H1 (cell line): ENCODE results near the gene CACNB2. TPM values are rescaled to one million over a fixed set of nuclear protein-coding genes. Genes with fewer than 3 reads are reported as not detected.

ENCODE experiments used
- CTCF ChIA-PET: fragments of 300-600 bp; sonication (Branson Sonifier 250); formaldehyde crosslinking; loops from one replicate; lab custom pipeline; 2021; ENCODE audit not compliant: partially characterized antibody; lab: Charles Lee
- POLR2A ChIA-PET: fragments of 300-600 bp; sonication (Branson Sonifier 250); formaldehyde crosslinking; loops from one replicate; lab custom pipeline; 2021; ENCODE audit warnings: inconsistent platforms; ENCODE audit not compliant: partially characterized antibody; lab: Charles Lee
- DNase-seq, 2 experiments: peaks; one replicate each; pipeline versions ENCODE4 v3.0.0 to v3.0.0-alpha.2; 2010 to 2022; ENCODE audit warnings: low spot score in 2 of 2, low read depth in 1 of 2, mixed read lengths in 1 of 2
- FAIRE-seq: peaks from 2 replicates; lab custom pipeline; 2011; peaks lifted over from hg19 to GRCh38; lab: Jason Lieb, UNC
- H2AFZ ChIP-seq: 2 replicates; pipeline ENCODE4 v1.8.1; 2012; ENCODE audit warnings: low read length, inconsistent platforms
- H2AK5ac ChIP-seq: 2 replicates; pipeline ENCODE4 v1.6.1; 2013; ENCODE audit warnings: low read depth, low read length
- H2BK120ac ChIP-seq: replicated peaks from 2 replicates; pipeline ENCODE3; 2013; ENCODE audit warnings: low read depth, low read length, inconsistent platforms
- H2BK12ac ChIP-seq: 2 replicates; pipeline ENCODE4 v1.6.1; 2013; ENCODE audit warnings: low read depth, low read length
- H2BK15ac ChIP-seq: 2 replicates; pipeline ENCODE4 v1.6.1; 2013; ENCODE audit warnings: low read length
- H2BK20ac ChIP-seq: 2 replicates; pipeline ENCODE4 v1.6.1; 2013; ENCODE audit warnings: low read length
- H2BK5ac ChIP-seq: 2 replicates; pipeline ENCODE4 v1.6.1; 2013; ENCODE audit warnings: low read depth, low read length
- H3K14ac ChIP-seq: 2 replicates; pipeline ENCODE4 v1.6.1; 2013; ENCODE audit warnings: inconsistent platforms; ENCODE audit not compliant: insufficient read length
- H3K18ac ChIP-seq: 2 replicates; pipeline ENCODE4 v1.6.1; 2013; ENCODE audit warnings: low read length; ENCODE audit errors: extremely low read depth
- H3K23ac ChIP-seq: 2 replicates; pipeline ENCODE4 v1.6.1; 2013; ENCODE audit warnings: inconsistent platforms; ENCODE audit not compliant: insufficient read length
- H3K23me2 ChIP-seq: 2 replicates; pipeline ENCODE4 v1.6.1; 2013; ENCODE audit warnings: low read depth, low read length
- H3K27ac ChIP-seq: 2 replicates; pipeline ENCODE4 v1.6.1; 2011; ENCODE audit warnings: low read depth, low read length, inconsistent platforms
- H3K27me3 ChIP-seq, 4 experiments: replicated peaks in 1 of 4; 1 replicate in 1 of 4; 2 replicates in 3 of 4; pipeline versions ENCODE4 v1.6.1 to v1.8.1; 2011 to 2013; ENCODE audit warnings: low read length in 3 of 4, mild to moderate bottlenecking in 3 of 4, inconsistent platforms in 2 of 4, mixed read lengths in 2 of 4, moderate library complexity in 1 of 4; ENCODE audit not compliant: control insufficient read depth in 3 of 4, insufficient read depth in 3 of 4; ENCODE audit errors: extremely low read depth in 1 of 4
- H3K36me3 ChIP-seq, 4 experiments: 2 replicates each; pipeline versions ENCODE4 v1.6.1 to v1.8.1; 2011 to 2013; ENCODE audit warnings: mild to moderate bottlenecking in 4 of 4, low read length in 3 of 4, moderate library complexity in 2 of 4, control low read depth in 1 of 4, inconsistent platforms in 1 of 4; ENCODE audit not compliant: insufficient read depth in 4 of 4, control insufficient read depth in 2 of 4
- H3K4ac ChIP-seq: replicated peaks from 2 replicates; pipeline ENCODE3; 2013; ENCODE audit warnings: low read length, low read depth, mixed read lengths, inconsistent platforms; ENCODE audit not compliant: insufficient read length
- H3K4me1 ChIP-seq, 4 experiments: replicated peaks in 1 of 4; 1 replicate in 1 of 4; 2 replicates in 3 of 4; pipeline versions ENCODE4 v1.6.1 to v1.8.1; 2011 to 2013; ENCODE audit warnings: low read length in 3 of 4, inconsistent platforms in 2 of 4, mixed read lengths in 1 of 4; ENCODE audit not compliant: insufficient read depth in 4 of 4, control insufficient read depth in 3 of 4
- H3K4me2 ChIP-seq, 2 experiments: 2 replicates each; pipeline versions ENCODE4 v1.6.1 to v1.8.1; 2011 to 2013; ENCODE audit warnings: low read depth in 2 of 2, low read length in 2 of 2, control low read depth in 1 of 2, inconsistent platforms in 1 of 2, mild to moderate bottlenecking in 1 of 2; ENCODE audit not compliant: insufficient read depth in 1 of 2
- H3K4me3 ChIP-seq, 4 experiments: fragments of 200-600, 300-600 bp in 1 of 4; sonication (generic), shearing (Covaris generic), sonication (Bioruptor Twin) in 1 of 4; 2 replicates each; pipeline versions ENCODE4 v1.5.1 to v1.8.1; 2011 to 2016; ENCODE audit warnings: low read length in 4 of 4, low read depth in 3 of 4, control low read depth in 2 of 4, inconsistent platforms in 2 of 4, mild to moderate bottlenecking in 2 of 4, mixed read lengths in 1 of 4, moderate library complexity in 1 of 4; ENCODE audit not compliant: insufficient read depth in 2 of 4; ENCODE audit errors: extremely low read depth in 1 of 4
- H3K56ac ChIP-seq: replicated peaks from 2 replicates; pipeline ENCODE3; 2013; ENCODE audit warnings: low read depth, mild to moderate bottlenecking, mixed read lengths, low read length, inconsistent platforms; ENCODE audit not compliant: insufficient read length
- H3K79me1 ChIP-seq: 2 replicates; pipeline ENCODE4 v1.6.1; 2013; ENCODE audit warnings: low read depth, low read length, control low read depth
- H3K79me2 ChIP-seq, 2 experiments: 2 replicates each; pipeline versions ENCODE4 v1.6.1 to v1.8.1; 2012 to 2013; ENCODE audit warnings: low read length in 2 of 2, mild to moderate bottlenecking in 2 of 2, inconsistent platforms in 1 of 2; ENCODE audit not compliant: insufficient read depth in 2 of 2, control insufficient read depth in 1 of 2
- H3K9ac ChIP-seq, 4 experiments: replicated peaks in 1 of 4; 1 replicate in 1 of 4; 2 replicates in 3 of 4; pipeline versions ENCODE4 v1.6.1 to v1.8.1; 2011 to 2013; ENCODE audit warnings: low read depth in 3 of 4, low read length in 3 of 4, control low read depth in 2 of 4, mild to moderate bottlenecking in 2 of 4, moderate library complexity in 2 of 4, inconsistent platforms in 1 of 4; ENCODE audit errors: extremely low read depth in 1 of 4
- H3K9me3 ChIP-seq, 2 experiments: 2 replicates each; pipeline versions ENCODE4 v1.6.1 to v1.8.1; 2012 to 2013; ENCODE audit warnings: mild to moderate bottlenecking in 2 of 2, moderate library complexity in 2 of 2, control low read depth in 1 of 2, inconsistent platforms in 1 of 2, low read depth in 1 of 2, low read length in 1 of 2, mixed read lengths in 1 of 2; ENCODE audit not compliant: insufficient read depth in 2 of 2
- H4K20me1 ChIP-seq, 2 experiments: replicated peaks in 1 of 2; 2 replicates each; pipeline versions ENCODE3 to v1.8.1; 2011 to 2013; ENCODE audit warnings: inconsistent platforms in 2 of 2, low read length in 2 of 2, mild to moderate bottlenecking in 1 of 2; ENCODE audit not compliant: insufficient read depth in 2 of 2, control insufficient read depth in 1 of 2
- H4K5ac ChIP-seq: 2 replicates; pipeline ENCODE4 v1.6.1; 2013; ENCODE audit warnings: low read length, low read depth, mixed read lengths, inconsistent platforms; ENCODE audit not compliant: insufficient read length
- H4K8ac ChIP-seq: 2 replicates; pipeline ENCODE4 v1.8.0; 2013; ENCODE audit warnings: mild to moderate bottlenecking, moderate library complexity, low read length, inconsistent platforms; ENCODE audit not compliant: insufficient read depth; ENCODE audit errors: extremely low read depth
- H4K91ac ChIP-seq: replicated peaks from 2 replicates; pipeline ENCODE3; 2013; ENCODE audit warnings: low read length, mixed read lengths, inconsistent platforms; ENCODE audit not compliant: insufficient read length
- SUZ12 ChIP-seq: fragments of 200-600 bp; sonication (generic); IDR thresholded peaks from 2 replicates; pipeline ENCODE4 v1.6.1; 2012; ENCODE audit warnings: mild to moderate bottlenecking, inconsistent platforms, low read length, moderate library complexity, mixed read lengths
- WGBS, 2 experiments: shearing (Covaris generic) in 1 of 2; methylation state at CpG; one replicate each; pipeline versions ENCODE4 v1.1.6 to v1.1.7; 2013 to 2015; ENCODE audit warnings: low lambda C conversion rate in 2 of 2, mixed read lengths in 2 of 2, inconsistent platforms in 1 of 2, low coverage in 1 of 2, missing lambda C conversion rate in 1 of 2; ENCODE audit not compliant: insufficient replicate concordance in 2 of 2, insufficient coverage in 1 of 2, insufficient read length in 1 of 2; ENCODE audit errors: extremely low coverage in 1 of 2, missing lambda C conversion rate in 1 of 2; 5-methylcytosine and 5-hydroxymethylcytosine counted together
- polyA plus RNA-seq, 7 experiments: library from polyadenylated mRNA; depleted of rRNA in 3 of 7; stranded (reverse) in 5 of 7; unstranded in 2 of 7; fragments of >200 nt in 5 of 7; fragments of 200-250 nt in 2 of 7; gene quantifications; 1 replicate in 5 of 7; 2 replicates in 1 of 7; 4 replicates in 1 of 7; pipeline versions ENCODE4 v1.2.1 to v1.2.3, GENCODE V29; 2011 to 2013; ENCODE audit warnings: missing spikeins in 2 of 7, mixed read lengths in 2 of 7
- total RNA-seq: library from RNA; stranded (reverse); fragmentation: NEBNext Ultra II Directional; extraction: Animal tissue kit (Norgen Biotek cat#: 25700); gene quantifications from 2 replicates; pipeline ENCODE4 v1.2.1, GENCODE V29; 2021

The CACNB2 gene
- total and polyA plus RNA-seq, 2 of the 8 experiments (the other 6 are each of a cell fraction or from before 2014, with no cell fraction given) = 2.4 to 3.2 TPM

GRCh38 chr10:18419945-18420344, 279.7 kb downstream of the CACNB2 start:
- peaks cover 0 to 5% (median 2%) of the 10 kb centered on the region in 4 experiments; a peak in 2 of 7 replicates for H3K4me1 ChIP-seq
- no peak overlapping the region for H2BK20ac ChIP-seq
- H3K79me1 ChIP-seq = no peaks in the 10 kb centered on the region; the same call in 1 of the 2 replicates
- no peaks in the 10 kb centered on the region for H4K20me1 ChIP-seq
- no peak overlapping the region for H4K5ac ChIP-seq
- no peaks in the 10 kb centered on the region for H3K23me2 ChIP-seq
- no peaks in the 10 kb centered on the region for H3K27me3 ChIP-seq
- H3K9ac ChIP-seq = no peak overlapping the region
- H3K4me2 ChIP-seq = no peak overlapping the region
- DNase-seq (no peak), FAIRE-seq (no peak)
- H3K56ac ChIP-seq = no peak overlapping the region
- H3K4ac ChIP-seq = no peak overlapping the region
- no peak overlapping the region for H2AK5ac ChIP-seq
- 89% methylated on average over 2 of the region's 2 CpGs; no CpG with 5 or more reads in 1 of the 2 experiments for WGBS, 2 experiments
- ChIA-PET POLR2A (interaction anchor here (0.9 kb wide), 1 partner anchor 240 kb away, joined by 3 read pairs; the partner anchor contains the start of gene ARL5B), CTCF (no interaction called here)
- H2BK15ac ChIP-seq = no peak overlapping the region
- no peak overlapping the region for H2AFZ ChIP-seq
- no peak overlapping the region for H3K18ac ChIP-seq
- no peak overlapping the region for H4K91ac ChIP-seq
- no peak overlapping the region for H3K23ac ChIP-seq
- no peak overlapping the region for H2BK12ac ChIP-seq
- no peaks in the 10 kb centered on the region for H3K36me3 ChIP-seq
- no peak overlapping the region for H2BK120ac ChIP-seq
- no peak overlapping the region for H4K8ac ChIP-seq
- no peak overlapping the region for H3K4me3 ChIP-seq
- H3K14ac ChIP-seq = no peak overlapping the region
- no peaks in the 10 kb centered on the region for H3K9me3 ChIP-seq
- H3K79me2 ChIP-seq = no peaks in the 10 kb centered on the region
- H2BK5ac ChIP-seq = no peak overlapping the region
- H3K27ac ChIP-seq = no peak overlapping the region
- no peak for TF ChIP-seq SUZ12
